Caco-2 (cell line): Measurements from ENCODE around the gene CIZ1. TPM values are rescaled to one million over a fixed set of nuclear protein-coding genes. Genes with fewer than 3 reads are reported as not detected.

Source experiments
- BruUV-seq: library from RNA; stranded (reverse); fragments of 400-500 nt; replicated peaks from 2 replicates; lab custom pipeline; 2021; lab: Mats Ljungman, UMichigan
- CTCF ChIA-PET: fragments of 300-600 bp; sonication (Branson Sonifier 250); formaldehyde crosslinking; loops from one replicate; lab custom pipeline; 2022; ENCODE audit warnings: antibody characterized with exemption; lab: Charles Lee
- POLR2A ChIA-PET: fragments of 300-600 bp; sonication (Branson Sonifier 250); formaldehyde crosslinking; loops from one replicate; lab custom pipeline; 2022; ENCODE audit warnings: antibody characterized with exemption; lab: Charles Lee
- DNase-seq, 2 experiments: peaks; one replicate each; pipeline versions ENCODE4 v3.0.0 to v3.0.0-alpha.2; 2020 to 2022
- H3K27me3 ChIP-seq: replicated peaks from 2 replicates; pipeline ENCODE4 v1.6.0; 2011; ENCODE audit warnings: low read length; ENCODE audit not compliant: control insufficient read depth, insufficient read depth
- H3K36me3 ChIP-seq: 2 replicates; pipeline ENCODE4 v1.5.1; 2011; ENCODE audit warnings: low read length; ENCODE audit not compliant: control insufficient read depth, insufficient read depth
- H3K4me1 ChIP-seq: fragments of 250-450 bp; sonication (Bioruptor Pico); 2 replicates; pipeline ENCODE4 v1.5.1; 2020; ENCODE audit warnings: mild to moderate bottlenecking
- H3K4me3 ChIP-seq: 2 replicates; pipeline ENCODE4 v1.5.1; 2011; ENCODE audit warnings: low read depth, mild to moderate bottlenecking, control low read depth, low read length
- H3K9me3 ChIP-seq: fragments of 250-450 bp; sonication (Bioruptor Pico); 2 replicates; pipeline ENCODE4 v1.5.1; 2020; ENCODE audit warnings: mild to moderate bottlenecking, moderate library complexity
- H3K27ac Mint-ChIP-seq: one replicate; pipeline ENCODE4 v1.8.0; 2022; ENCODE audit warnings: mixed read lengths; ENCODE audit not compliant: unreplicated experiment
- H3K27me3 Mint-ChIP-seq: one replicate; pipeline ENCODE4 v1.8.0; 2022; ENCODE audit warnings: mixed read lengths; ENCODE audit not compliant: insufficient read depth, unreplicated experiment
- H3K36me3 Mint-ChIP-seq: one replicate; pipeline ENCODE4 v1.8.0; 2022; ENCODE audit warnings: mild to moderate bottlenecking, mixed read lengths; ENCODE audit not compliant: insufficient read depth, unreplicated experiment
- H3K4me1 Mint-ChIP-seq: one replicate; pipeline ENCODE4 v1.8.0; 2022; ENCODE audit warnings: low read depth, mixed read lengths; ENCODE audit not compliant: unreplicated experiment
- H3K4me3 Mint-ChIP-seq: one replicate; pipeline ENCODE4 v1.8.0; 2022; ENCODE audit warnings: mild to moderate bottlenecking, moderate library complexity, mixed read lengths; ENCODE audit not compliant: unreplicated experiment
- H3K9me3 Mint-ChIP-seq: one replicate; pipeline ENCODE4 v1.8.0; 2022; ENCODE audit warnings: mixed read lengths; ENCODE audit not compliant: unreplicated experiment
- CTCF ChIP-seq, 2 experiments: fragments of 200-600 bp in 1 of 2; IDR thresholded peaks; 1 replicate in 1 of 2; 2 replicates in 1 of 2; pipeline versions ENCODE4 v1.5.1 to v1.8.0; 2011 to 2022; ENCODE audit warnings: antibody characterized with exemption in 1 of 2, control low read depth in 1 of 2, inconsistent platforms in 1 of 2, low read depth in 1 of 2, low read length in 1 of 2, mild to moderate bottlenecking in 1 of 2, moderate library complexity in 1 of 2; ENCODE audit not compliant: insufficient read depth in 1 of 2, severe bottlenecking in 1 of 2, unreplicated experiment in 1 of 2
- intact Hi-C: fragments of 100-400 bp; cut with micrococcal nuclease; formaldehyde crosslinking; loops from one replicate; pipeline ENCODE4 v1.10.0; 2022; ENCODE audit not compliant: unreplicated experiment
- total RNA-seq: library from RNA; stranded (reverse); gene quantifications from 2 replicates; pipeline ENCODE4 v1.2.3, GENCODE V29; 2022

Gene CIZ1
- total RNA-seq, 1 experiment from 2014 or later: 187 TPM

- DNase-seq: peak in 1 of 2 experiments; percentile 28
- Mint-ChIP-seq H3K27me3 (peaks cover 5% of the 10 kb centered on the region), H3K4me1 (peaks cover 19% of the 10 kb centered on the region), H3K4me3 (no peak overlapping the region), H3K36me3 (peaks cover 6% of the 10 kb centered on the region), H3K9me3 (no peaks in the 10 kb centered on the region), H3K27ac (no peak overlapping the region)
- TF ChIP-seq CTCF (IDR thresholded peaks at IDR 0.05; ENCODE audit: insufficient read depth in 1 of 2, low read depth in 1 of 2, low read length in 1 of 2, severe bottlenecking in 1 of 2, unreplicated experiment in 1 of 2): no peak
- Histone ChIP-seq H3K36me3 (no peaks in the 10 kb centered on the region), H3K4me1 (peaks cover 7% of the 10 kb centered on the region; the same call in 1 of the 2 replicates), H3K9me3 (no peaks in the 10 kb centered on the region), H3K27me3 (no peaks in the 10 kb centered on the region), H3K4me3 (no peak overlapping the region)
- ChIA-PET POLR2A (interaction anchor here (0.6 kb wide), 1 partner anchor 1436 kb away, joined by 3 read pairs; no protein-coding TSS in a partner anchor), CTCF (interaction anchor here (0.5 to 0.9 kb wide), 3 partner anchors 12 to 209 kb away, joined by 3 to 6 read pairs (median 5); no protein-coding TSS in a partner anchor)
- intact Hi-C loops: no loop called here
- BruUV-seq: no TSS peak
Observed at GRCh38 chr9:128206484-128206883, 15.1 kb upstream of the CIZ1 start.

DNA sequence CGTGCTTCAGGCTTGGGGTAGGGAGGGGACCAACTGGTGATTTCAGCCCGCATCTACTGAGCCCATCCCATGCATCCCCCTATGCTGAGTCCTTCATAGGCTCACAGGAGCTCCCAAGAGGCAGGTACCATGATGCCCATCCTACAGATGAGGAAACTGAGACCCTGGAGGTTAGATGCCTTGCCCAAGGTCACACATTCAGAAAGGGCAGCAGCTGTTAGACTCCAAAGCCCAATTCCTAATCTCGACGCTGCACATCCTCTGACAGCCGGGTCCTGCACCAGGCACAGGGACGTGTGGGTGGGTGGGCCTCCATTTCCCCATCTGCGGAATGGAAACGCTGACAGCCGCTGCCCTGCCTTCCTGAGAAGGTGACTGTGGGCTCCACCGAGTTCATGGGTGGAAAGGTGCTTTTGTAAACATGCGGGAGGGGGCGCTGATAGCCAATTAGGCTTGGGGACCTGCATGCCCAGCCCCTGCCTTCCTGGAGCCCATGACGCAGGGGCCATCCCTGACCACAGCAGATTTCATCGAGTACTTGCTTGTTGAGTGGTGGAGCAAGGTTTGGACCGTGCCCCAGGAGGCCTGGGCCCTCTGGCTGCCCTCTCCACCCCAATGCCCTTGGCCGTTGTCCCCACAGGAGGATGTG is 14.0 kb upstream of the CIZ1 start:
- Mint-ChIP-seq H3K9me3 (no peaks in the 10 kb centered on the region), H3K4me3 (no peak overlapping the region), H3K27me3 (peaks cover 5% of the 10 kb centered on the region), H3K36me3 (peaks cover 6% of the 10 kb centered on the region), H3K4me1 (peaks cover 16% of the 10 kb centered on the region), H3K27ac (no peak overlapping the region)
- peak in 1 of 2 experiments; percentile 32 for DNase-seq
- POLR2A ChIA-PET: no interaction called here
- no TSS peak for BruUV-seq
- Histone ChIP-seq H3K4me3 (no peak overlapping the region), H3K4me1 (peaks cover 6% of the 10 kb centered on the region; the same call in 1 of the 2 replicates), H3K9me3 (no peaks in the 10 kb centered on the region), H3K27me3 (no peaks in the 10 kb centered on the region), H3K36me3 (no peaks in the 10 kb centered on the region)
- no peak for TF ChIP-seq CTCF (IDR thresholded peaks at IDR 0.05; ENCODE audit: insufficient read depth in 1 of 2, low read depth in 1 of 2, low read length in 1 of 2, severe bottlenecking in 1 of 2, unreplicated experiment in 1 of 2)
- intact Hi-C loops: no loop called here
- CTCF ChIA-PET: interaction anchor here (0.9 kb wide), 1 partner anchor 14 kb away, joined by 3 read pairs; no protein-coding TSS in a partner anchor

DNA sequence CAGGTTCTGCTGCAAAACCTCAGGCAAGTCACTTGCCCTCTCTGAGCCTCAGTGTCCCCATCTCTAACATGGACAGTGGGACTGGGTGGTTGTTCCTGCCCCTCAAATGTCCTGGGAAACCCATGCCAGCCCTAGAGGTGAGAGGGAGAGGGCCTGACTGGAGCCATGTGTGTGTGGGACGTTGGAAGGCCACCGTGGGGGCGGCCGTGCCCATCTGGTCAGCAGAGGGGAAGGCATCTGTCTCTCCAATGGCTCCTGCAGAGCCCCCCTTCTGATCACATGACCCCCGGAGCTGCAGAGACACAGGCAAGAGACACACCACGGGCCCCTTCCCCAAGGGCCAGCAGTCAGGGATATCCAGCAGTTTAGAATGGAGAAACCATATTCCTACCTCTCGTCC is 13.5 kb upstream of the CIZ1 start:
- ChIA-PET POLR2A (no interaction called here), CTCF (no interaction called here)
- peaks cover 16% of the 10 kb centered on the region for H3K4me1 Mint-ChIP-seq
- BruUV-seq: no TSS peak
- no peak for TF ChIP-seq CTCF (IDR thresholded peaks at IDR 0.05; ENCODE audit: insufficient read depth in 1 of 2, low read depth in 1 of 2, low read length in 1 of 2, severe bottlenecking in 1 of 2, unreplicated experiment in 1 of 2)
- peak overlapping the region; percentile 68 for H3K4me3 Mint-ChIP-seq
- H3K4me1 ChIP-seq: peaks cover 6% of the 10 kb centered on the region; the same call in 1 of the 2 replicates
- no peaks in the 10 kb centered on the region for H3K27me3 ChIP-seq
- H3K9me3 ChIP-seq: no peaks in the 10 kb centered on the region
- peak in 1 of 2 experiments; percentile 24 for DNase-seq
- no peaks in the 10 kb centered on the region for H3K36me3 ChIP-seq
- H3K27me3 Mint-ChIP-seq: peaks cover 5% of the 10 kb centered on the region
- H3K36me3 Mint-ChIP-seq: peaks cover 6% of the 10 kb centered on the region
- intact Hi-C loops: no loop called here
- H3K4me3 ChIP-seq: no peak overlapping the region
- H3K9me3 Mint-ChIP-seq: no peaks in the 10 kb centered on the region
- no peak overlapping the region for H3K27ac Mint-ChIP-seq
